Prostate gland (tissue), 2 donors: ENCODE results near the gene ITGAV. TPM values are rescaled to one million over a fixed set of nuclear protein-coding genes. Genes with fewer than 3 reads are reported as not detected.

Experiments used
- DNase-seq: peaks from one replicate; pipeline ENCODE4 v3.0.0-alpha.2; 2019; ENCODE audit warnings: low spot score
- H3K27ac ChIP-seq, 2 donors: fragments of 200-600 bp; sonication (generic); 2 replicates each; pipeline ENCODE4 v1.5.1; 2017 to 2019
- H3K27me3 ChIP-seq: fragments of 200-600 bp; sonication (generic); replicated peaks from 2 replicates; pipeline ENCODE4 v1.5.1; 2019; ENCODE audit not compliant: insufficient read depth
- H3K36me3 ChIP-seq, 2 donors: fragments of 200-600 bp; sonication (generic); 1 replicate in 1 of 2; 2 replicates in 1 of 2; pipeline versions ENCODE4 v1.5.1 to v1.8.1; 2017 to 2019
- H3K4me1 ChIP-seq: fragments of 200-600 bp; sonication (generic); replicated peaks from 2 replicates; pipeline ENCODE4 v1.5.1; 2019
- H3K4me3 ChIP-seq, 2 donors: fragments of 200-600 bp; sonication (generic); 2 replicates each; pipeline ENCODE4 v1.5.1; 2017 to 2019
- H3K9me3 ChIP-seq: fragments of 200-600 bp; sonication (generic); 2 replicates; pipeline ENCODE4 v1.5.1; 2017
- POLR2A ChIP-seq: fragments of 450-650 bp; IDR thresholded peaks from one replicate; pipeline ENCODE4 v1.6.1; 2016; ENCODE audit warnings: antibody characterized with exemption, mild to moderate bottlenecking
- POLR2AphosphoS5 ChIP-seq: sonication (generic); formaldehyde crosslinking; IDR thresholded peaks from one replicate; pipeline ENCODE4 v1.6.1; 2017; ENCODE audit warnings: antibody characterized with exemption
- WGBS: methylation state at CpG from one replicate; pipeline ENCODE4 v1.1.5; 2018; 5-methylcytosine and 5-hydroxymethylcytosine counted together
- intact Hi-C: fragments of 100-400 bp; cut with DNase I; formaldehyde crosslinking; loops from one replicate; pipeline ENCODE4 v1.14.2; 2022
- total RNA-seq, 2 donors: library from RNA; depleted of rRNA; stranded (reverse); fragments of >200 nt; gene quantifications; one replicate each; pipeline ENCODE4 v1.1.0, GENCODE V29; 2016
- TF ChIP-seq, protein P1 (sequence below), 4 experiments: fragments of 200-600 bp in 2 of 4; fragments of 450-650 bp in 2 of 4; sonication (generic) in 2 of 4; IDR thresholded peaks; 1 replicate in 3 of 4; 2 replicates in 1 of 4; pipeline ENCODE4 v1.5.1; 2016 to 2019; ENCODE audit warnings: antibody characterized with exemption in 4 of 4, mild to moderate bottlenecking in 2 of 4, moderate library complexity in 2 of 4

The ITGAV gene
- total RNA-seq, 2 donors from 2014 or later: 47.0 to 84.8 TPM

DNA sequence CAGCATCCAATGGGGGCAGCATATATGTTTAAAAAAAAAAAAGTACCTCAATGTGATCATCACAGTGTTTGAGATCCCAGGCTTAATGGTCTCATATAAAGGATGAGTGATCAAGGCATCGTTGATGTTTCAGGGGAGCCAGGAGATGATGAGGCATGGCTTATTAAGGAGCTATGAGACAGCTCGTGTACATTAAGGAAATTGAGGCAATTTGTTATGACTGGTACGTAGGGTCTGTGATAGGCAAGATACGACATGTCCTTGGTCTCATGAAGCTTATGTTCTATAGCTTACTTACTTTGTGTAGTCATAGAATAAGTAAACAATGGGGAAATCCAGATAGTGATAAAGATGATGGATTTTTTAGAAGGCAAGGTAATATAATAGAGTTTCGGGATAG lies 54.9 kb downstream of the ITGAV start:
- Histone ChIP-seq H3K36me3 (no peaks in the 10 kb centered on the region), H3K27me3 (no peaks in the 10 kb centered on the region), H3K4me3 (no peak overlapping the region), H3K27ac (no peak overlapping the region), H3K4me1 (no peaks in the 10 kb centered on the region), H3K9me3 (no peaks in the 10 kb centered on the region)
- TF ChIP-seq, protein P1, sequence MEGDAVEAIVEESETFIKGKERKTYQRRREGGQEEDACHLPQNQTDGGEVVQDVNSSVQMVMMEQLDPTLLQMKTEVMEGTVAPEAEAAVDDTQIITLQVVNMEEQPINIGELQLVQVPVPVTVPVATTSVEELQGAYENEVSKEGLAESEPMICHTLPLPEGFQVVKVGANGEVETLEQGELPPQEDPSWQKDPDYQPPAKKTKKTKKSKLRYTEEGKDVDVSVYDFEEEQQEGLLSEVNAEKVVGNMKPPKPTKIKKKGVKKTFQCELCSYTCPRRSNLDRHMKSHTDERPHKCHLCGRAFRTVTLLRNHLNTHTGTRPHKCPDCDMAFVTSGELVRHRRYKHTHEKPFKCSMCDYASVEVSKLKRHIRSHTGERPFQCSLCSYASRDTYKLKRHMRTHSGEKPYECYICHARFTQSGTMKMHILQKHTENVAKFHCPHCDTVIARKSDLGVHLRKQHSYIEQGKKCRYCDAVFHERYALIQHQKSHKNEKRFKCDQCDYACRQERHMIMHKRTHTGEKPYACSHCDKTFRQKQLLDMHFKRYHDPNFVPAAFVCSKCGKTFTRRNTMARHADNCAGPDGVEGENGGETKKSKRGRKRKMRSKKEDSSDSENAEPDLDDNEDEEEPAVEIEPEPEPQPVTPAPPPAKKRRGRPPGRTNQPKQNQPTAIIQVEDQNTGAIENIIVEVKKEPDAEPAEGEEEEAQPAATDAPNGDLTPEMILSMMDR (IDR thresholded peaks at IDR 0.05): no peak
- no peak for TF ChIP-seq POLR2AphosphoS5
- TF ChIP-seq POLR2A: no peak
- 83% methylated on average over 5 of the region's 5 CpGs for WGBS
- no peak for DNase-seq
- intact Hi-C loops: loop anchor here (5.0 kb wide), 1 partner anchor 57 kb away; no protein-coding TSS in a partner anchor

GRCh38 chr2:186645999-186646398 lies 56.1 kb downstream of the ITGAV start:
- Histone ChIP-seq H3K36me3 (no peaks in the 10 kb centered on the region), H3K27me3 (no peaks in the 10 kb centered on the region), H3K27ac (no peak overlapping the region), H3K4me1 (no peaks in the 10 kb centered on the region), H3K4me3 (no peak overlapping the region), H3K9me3 (no peaks in the 10 kb centered on the region)
- 85% methylated on average over 2 of the region's 2 CpGs for WGBS
- intact Hi-C loops: no loop called here
- TF ChIP-seq, protein P1 (IDR thresholded peaks at IDR 0.05): no peak
- TF ChIP-seq POLR2AphosphoS5 (no peak), POLR2A (no peak)
- no peak for DNase-seq

- no peaks in the 10 kb centered on the region for H3K27me3 ChIP-seq
- H3K4me3 ChIP-seq: no peak overlapping the region
- DNase-seq: no peak
- 98% methylated on average over 2 of the region's 2 CpGs for WGBS
- H3K36me3 ChIP-seq: no peaks in the 10 kb centered on the region
- no peaks in the 10 kb centered on the region for H3K4me1 ChIP-seq
- TF ChIP-seq, protein P1 (IDR thresholded peaks at IDR 0.05): no peak
- no peak for TF ChIP-seq POLR2A
- no peak for TF ChIP-seq POLR2AphosphoS5
- H3K9me3 ChIP-seq: no peaks in the 10 kb centered on the region
- no peak overlapping the region for H3K27ac ChIP-seq
- intact Hi-C loops: no loop called here
Measured at GRCh38 chr2:186648130-186648529, 58.3 kb downstream of the ITGAV start.

GRCh38 chr2:186653511-186653910 lies 63.7 kb downstream of the ITGAV start:
- Histone ChIP-seq H3K4me3 (no peak overlapping the region), H3K27me3 (no peaks in the 10 kb centered on the region), H3K9me3 (no peaks in the 10 kb centered on the region), H3K27ac (no peak overlapping the region), H3K36me3 (no peaks in the 10 kb centered on the region), H3K4me1 (no peaks in the 10 kb centered on the region)
- WGBS: 79% methylated on average over 1 of the region's 1 CpG
- DNase-seq: no peak
- TF ChIP-seq, protein P1 (IDR thresholded peaks at IDR 0.05): no peak
- TF ChIP-seq POLR2AphosphoS5 (no peak), POLR2A (no peak)
- intact Hi-C loops: no loop called here

DNA sequence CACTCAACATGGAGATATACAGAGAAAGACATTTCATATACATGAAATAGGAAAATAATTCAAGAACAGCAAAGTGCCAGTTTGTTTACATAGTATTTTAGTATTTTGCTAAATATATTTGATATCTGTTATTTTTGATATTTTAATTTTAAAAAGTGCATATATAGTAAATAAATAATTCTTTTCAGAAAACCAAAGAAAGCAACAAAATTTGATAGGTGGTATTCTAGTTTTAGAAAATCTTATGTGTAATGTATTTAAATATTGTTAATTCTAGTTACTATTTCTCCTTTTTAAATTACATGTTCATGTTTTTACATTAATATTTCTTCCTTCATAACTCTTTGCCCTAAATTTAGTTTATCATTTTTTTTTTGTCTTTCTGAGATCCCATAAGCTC lies 69.5 kb downstream of the ITGAV start:
- Histone ChIP-seq H3K27ac (no peak overlapping the region), H3K9me3 (no peaks in the 10 kb centered on the region), H3K4me1 (no peaks in the 10 kb centered on the region), H3K4me3 (no peak overlapping the region), H3K36me3 (no peaks in the 10 kb centered on the region), H3K27me3 (no peaks in the 10 kb centered on the region)
- intact Hi-C loops: no loop called here
- no peak for DNase-seq
- TF ChIP-seq POLR2AphosphoS5: no peak
- TF ChIP-seq POLR2A: no peak
- TF ChIP-seq, protein P1 (IDR thresholded peaks at IDR 0.05): no peak
